Motor neuron (in vitro differentiated cells): ENCODE results near the gene DPYD. TPM values are rescaled to one million over a fixed set of nuclear protein-coding genes. Genes with fewer than 3 reads are reported as not detected.
A peak's percentile ranks its signal among the peaks of the same experiment; 100 is the strongest.

Experiments
- ATAC-seq, 8 experiments: fragments of 200-7000 bp; cut with Tn5 transposase; replicated peaks in 6 of 8; 2 replicates each; pipeline ENCODE4 v1.8.0; 2021; ENCODE audit warnings: mild to moderate bottlenecking in 8 of 8, moderate library complexity in 8 of 8
- H3K27ac ChIP-seq, 2 donors: fragments of 250-450 bp; sonication (Bioruptor Pico); 2 replicates each; pipeline ENCODE4 v1.9.0; 2021; ENCODE audit warnings: antibody characterized with exemption in 2 of 2, mild to moderate bottlenecking in 2 of 2, moderate library complexity in 1 of 2
- H3K4me1 ChIP-seq, 2 donors: fragments of 250-450 bp; sonication (Bioruptor Pico); replicated peaks in 1 of 2; 2 replicates each; pipeline ENCODE4 v1.6.1; 2021; ENCODE audit warnings: antibody characterized with exemption in 2 of 2, mild to moderate bottlenecking in 2 of 2, moderate library complexity in 1 of 2
- H3K4me3 ChIP-seq, 5 donors: fragments of 250-450 bp; sonication (Bioruptor Pico); 2 replicates each; pipeline ENCODE4 v1.9.0; 2021; ENCODE audit warnings: antibody characterized with exemption in 5 of 5, mild to moderate bottlenecking in 5 of 5, moderate library complexity in 4 of 5
- WGBS, 10 experiments: fragments of 450-650 bp; shearing (Covaris generic); methylation state at CpG; one replicate each; pipeline ENCODE4 v1.0.0; 2022; 5-methylcytosine and 5-hydroxymethylcytosine counted together
- in situ Hi-C, 9 experiments: fragments of 400-800 bp; cut with MboI; loops; one replicate each; pipeline ENCODE4 v1.15.0; 2021; ENCODE audit warnings: low sequenced_read_pairs in 9 of 9, low pct_unique_long_range_greater_than_20kb in 2 of 9; ENCODE audit not compliant: unreplicated experiment in 9 of 9
- total RNA-seq, 8 experiments: library from RNA; unstranded; fragments of 300-600 nt; gene quantifications; 2 replicates each; pipeline versions ENCODE4 v1.2.3 to v1.2.4, GENCODE V29; 2022

The DPYD gene
- total RNA-seq, 8 experiments from 2014 or later, result 7.4 to 37.1 (median 14.2) TPM

- WGBS, 10 experiments, result 87 to 95% (median 90%) methylated on average over 1 to 2 of the region's 2 CpGs; no CpG with 5 or more reads in 2 of the 10 experiments
- ATAC-seq, result no peak
- Histone ChIP-seq H3K27ac (no peak overlapping the region), H3K4me1 (peaks cover 29 to 31% of the 10 kb centered on the region in 2 donors), H3K4me3 (no peak overlapping the region)
- in situ Hi-C loops, result no loop called here
These were observed 18.8 kb downstream of the DPYD start for GRCh38 chr1:97902067-97902466.

- in situ Hi-C loops, result no loop called here
- Histone ChIP-seq H3K27ac (no peak overlapping the region), H3K4me1 (peaks cover 21 to 22% of the 10 kb centered on the region in 2 donors), H3K4me3 (no peak overlapping the region)
- ATAC-seq, result no peak
- 21 to 100% (median 77%) methylated on average over 1 to 2 of the region's 2 CpGs for WGBS, 10 experiments
These were observed 19.7 kb downstream of the DPYD start for GRCh38 chr1:97901017-97901658.

GRCh38 chr1:97898948-97899347 lies 21.9 kb downstream of the DPYD start:
- Histone ChIP-seq H3K4me1 (peaks cover 5 to 8% of the 10 kb centered on the region in 2 donors), H3K4me3 (no peak overlapping the region), H3K27ac (no peak overlapping the region)
- WGBS, 10 experiments, result 33 to 100% (median 71%) methylated on average over 2 to 3 of the region's 3 CpGs
- ATAC-seq, result no peak
- in situ Hi-C loops, result no loop called here

GRCh38 chr1:97895278-97895677 lies 25.6 kb downstream of the DPYD start:
- in situ Hi-C loops, result no loop called here
- H3K4me3 ChIP-seq, result no peak overlapping the region
- 75 to 100% (median 97%) methylated on average over 1 of the region's 1 CpG; no CpG with 5 or more reads in 2 of the 10 experiments for WGBS, 10 experiments

GRCh38 chr1:97893844-97894243 lies 27.0 kb downstream of the DPYD start:
- in situ Hi-C loops, result no loop called here
- no peak for ATAC-seq
- H3K4me3 ChIP-seq, result no peak overlapping the region
- no peak overlapping the region for H3K27ac ChIP-seq
- peaks cover 0 to 3% of the 10 kb centered on the region in 2 donors for H3K4me1 ChIP-seq

More at GRCh38 chr1:97895278-97895677, 25.6 kb downstream of the DPYD start:
- H3K27ac ChIP-seq, result no peak overlapping the region
- H3K4me1 ChIP-seq, result peaks cover 0 to 3% of the 10 kb centered on the region in 2 donors
- no peak for ATAC-seq

GRCh38 chr1:97886199-97886598 lies 34.6 kb downstream of the DPYD start:
- 88 to 100% (median 100%) methylated on average over 1 of the region's 1 CpG; no CpG with 5 or more reads in 4 of the 10 experiments for WGBS, 10 experiments
- ATAC-seq, result no peak
- in situ Hi-C loops, result no loop called here
- peaks cover 0 to 2% of the 10 kb centered on the region in 2 donors for H3K4me1 ChIP-seq
- no peak overlapping the region for H3K27ac ChIP-seq
- no peak overlapping the region for H3K4me3 ChIP-seq

- Histone ChIP-seq H3K27ac (no peak overlapping the region), H3K4me3 (no peak overlapping the region), H3K4me1 (no peaks in the 10 kb centered on the region)
- ATAC-seq, result no peak
- in situ Hi-C loops, result no loop called here
- 63 to 100% (median 92%) methylated on average over 1 of the region's 1 CpG for WGBS, 10 experiments
These were observed 37.0 kb downstream of the DPYD start for GRCh38 chr1:97883823-97884222.

GRCh38 chr1:97877307-97877706 lies 43.5 kb downstream of the DPYD start:
- in situ Hi-C loops, result no loop called here
- 86 to 100% (median 94%) methylated on average over 1 to 2 of the region's 2 CpGs; no CpG with 5 or more reads in 2 of the 10 experiments for WGBS, 10 experiments
- no peak for ATAC-seq

GRCh38 chr1:97875996-97876395 lies 44.8 kb downstream of the DPYD start:
- Histone ChIP-seq H3K27ac (no peak overlapping the region), H3K4me1 (peaks cover 3 to 6% of the 10 kb centered on the region in 2 donors), H3K4me3 (no peak overlapping the region)
- ATAC-seq, result no peak
- WGBS, 10 experiments, result 83 to 100% (median 100%) methylated on average over 1 to 3 of the region's 3 CpGs; no CpG with 5 or more reads in 1 of the 10 experiments
- in situ Hi-C loops, result no loop called here

More at GRCh38 chr1:97877307-97877706, 43.5 kb downstream of the DPYD start:
- H3K4me1 ChIP-seq, result no peaks in the 10 kb centered on the region
- no peak overlapping the region for H3K27ac ChIP-seq
- no peak overlapping the region for H3K4me3 ChIP-seq

- H3K4me1 ChIP-seq, result peaks cover 8 to 26% of the 10 kb centered on the region in 2 donors
- in situ Hi-C loops, result no loop called here
- peak in 5 of 8 experiments; percentile 71 to 98 (median 91) for ATAC-seq
- 24 to 86% (median 51%) methylated on average over 3 to 7 of the region's 7 CpGs; no CpG with 5 or more reads in 1 of the 10 experiments for WGBS, 10 experiments
- no peak overlapping the region for H3K27ac ChIP-seq
- no peak overlapping the region for H3K4me3 ChIP-seq
These were observed 50.2 kb downstream of the DPYD start for GRCh38 chr1:97870589-97870988.

- no peak for ATAC-seq
- in situ Hi-C loops, result no loop called here
- Histone ChIP-seq H3K27ac (no peak overlapping the region), H3K4me1 (peaks cover 8 to 26% of the 10 kb centered on the region in 2 donors), H3K4me3 (no peak overlapping the region)
- 43 to 100% (median 70%) methylated on average over 1 to 2 of the region's 2 CpGs for WGBS, 10 experiments
These were observed 51.4 kb downstream of the DPYD start for GRCh38 chr1:97869441-97869840.

GRCh38 chr1:97867127-97867526 lies 53.7 kb downstream of the DPYD start:
- Histone ChIP-seq H3K27ac (no peak overlapping the region), H3K4me3 (no peak overlapping the region), H3K4me1 (peaks cover 8 to 26% of the 10 kb centered on the region in 2 donors)
- ATAC-seq, result no peak
- in situ Hi-C loops, result no loop called here
- WGBS, 10 experiments, result 78 to 100% (median 92%) methylated on average over 2 to 4 of the region's 4 CpGs; no CpG with 5 or more reads in 1 of the 10 experiments

GRCh38 chr1:97864615-97865014 lies 56.2 kb downstream of the DPYD start:
- no peak overlapping the region for H3K27ac ChIP-seq
- ATAC-seq, result no peak
- peaks cover 0 to 6% of the 10 kb centered on the region in 2 donors for H3K4me1 ChIP-seq
- in situ Hi-C loops, result no loop called here
- H3K4me3 ChIP-seq, result no peak overlapping the region
- 50 to 93% (median 90%) methylated on average over 1 to 5 of the region's 5 CpGs for WGBS, 10 experiments

GRCh38 chr1:97853221-97853620 lies 67.6 kb downstream of the DPYD start:
- in situ Hi-C loops, result no loop called here
- H3K4me3 ChIP-seq, result no peak overlapping the region
- 100% methylated on average over 1 of the region's 1 CpG; no CpG with 5 or more reads in 5 of the 10 experiments for WGBS, 10 experiments
- no peak for ATAC-seq
- H3K27ac ChIP-seq, result no peak overlapping the region
- H3K4me1 ChIP-seq, result no peaks in the 10 kb centered on the region
